ENCODE results near the gene GARRE1. TPM values are rescaled to one million over a fixed set of nuclear protein-coding genes. Genes with fewer than 3 reads are reported as not detected.

Gene GARRE1
- total RNA-seq, 1 experiment from 2014 or later = 16.9 TPM

- Histone ChIP-seq H3K27ac (ENCODE audit: low read depth, low read length) (no peak overlapping the region), H3K9me3 (ENCODE audit: control insufficient read depth in 1 of 2, insufficient read depth in 1 of 2, low read depth in 1 of 2, low read length in 2 of 2) (no peaks in the 10 kb centered on the region), H3K4me3 (replicated peaks in 1 of 2; ENCODE audit: low read depth in 1 of 2, low read length in 2 of 2) (no peak overlapping the region), H3K9me2 (ENCODE audit: insufficient read depth) (no peaks in the 10 kb centered on the region), H2AFZ (ENCODE audit: low read depth, low read length, poor library complexity, severe bottlenecking) (no peak overlapping the region), H3K79me2 (ENCODE audit: insufficient read depth, low read length) (0 out of 2 replicates have a peak, but pooled peaks cover 3% of the 10 kb centered on the region), H3K4me1 (ENCODE audit: control insufficient read depth in 1 of 2, insufficient read depth in 2 of 2, low read length in 2 of 2) (no peaks in the 10 kb centered on the region; a peak in 1 of 4 replicates), H3K36me3 (ENCODE audit: control insufficient read depth in 1 of 2, insufficient read depth in 2 of 2, low read length in 2 of 2) (no peaks in the 10 kb centered on the region), H3K27me3 (ENCODE audit: insufficient read depth, low read length) (no peaks in the 10 kb centered on the region), H3K9ac (ENCODE audit: low read length) (no peak overlapping the region), H4K20me1 (ENCODE audit: insufficient read depth) (no peaks in the 10 kb centered on the region), H3K4me2 (ENCODE audit: low read length) (no peak overlapping the region)
- intact Hi-C loops (cut with micrococcal nuclease) = no loop called here
- DNase-seq (ENCODE audit: low read depth, low spot score) = no peak
- ChIA-PET CTCF (no interaction called here), RAD21 (ENCODE audit: low non-redundant PET in 1 of 2, low total read pairs in 2 of 2, uncharacterized antibody in 2 of 2, unreplicated experiment in 2 of 2) (no interaction called here), POLR2A (no interaction called here)
- no peak for ATAC-seq
- no TSS peak for BruUV-seq (replicated peaks)
- no peak for TF ChIP-seq RAD21 (IDR thresholded peaks at IDR 0.05; ENCODE audit: low read depth)
- TF ChIP-seq EGR1 (IDR thresholded peaks at IDR 0.05; ENCODE audit: low read depth) = no peak
- TF ChIP-seq SP1 (IDR thresholded peaks at IDR 0.05; ENCODE audit: low read depth) = no peak
Measured at GRCh38 chr19:34295103-34295502, 40.7 kb downstream of the GARRE1 start.

- ChIA-PET POLR2A (no interaction called here), CTCF (no interaction called here), RAD21 (ENCODE audit: low non-redundant PET in 1 of 2, low total read pairs in 2 of 2, uncharacterized antibody in 2 of 2, unreplicated experiment in 2 of 2) (no interaction called here)
- Histone ChIP-seq H3K27me3 (ENCODE audit: insufficient read depth, low read length) (no peaks in the 10 kb centered on the region), H2AFZ (ENCODE audit: low read depth, low read length, poor library complexity, severe bottlenecking) (no peak overlapping the region), H3K36me3 (ENCODE audit: control insufficient read depth in 1 of 2, insufficient read depth in 2 of 2, low read length in 2 of 2) (no peaks in the 10 kb centered on the region), H3K9me3 (ENCODE audit: control insufficient read depth in 1 of 2, insufficient read depth in 1 of 2, low read depth in 1 of 2, low read length in 2 of 2) (no peaks in the 10 kb centered on the region), H3K4me1 (ENCODE audit: control insufficient read depth in 1 of 2, insufficient read depth in 2 of 2, low read length in 2 of 2) (no peaks in the 10 kb centered on the region; a peak in 1 of 4 replicates), H3K9me2 (ENCODE audit: insufficient read depth) (no peaks in the 10 kb centered on the region), H3K4me3 (replicated peaks in 1 of 2; ENCODE audit: low read depth in 1 of 2, low read length in 2 of 2) (no peak overlapping the region), H3K27ac (ENCODE audit: low read depth, low read length) (no peak overlapping the region), H3K79me2 (ENCODE audit: insufficient read depth, low read length) (0 out of 2 replicates have a peak, but pooled peaks cover 3% of the 10 kb centered on the region), H4K20me1 (ENCODE audit: insufficient read depth) (no peaks in the 10 kb centered on the region), H3K9ac (ENCODE audit: low read length) (no peak overlapping the region), H3K4me2 (ENCODE audit: low read length) (no peak overlapping the region)
- TF ChIP-seq POLR2A (IDR thresholded peaks at IDR 0.05; ENCODE audit: borderline replicate concordance, extremely low read depth, insufficient read depth, insufficient read length) = no peak
- no peak for TF ChIP-seq EGR1 (IDR thresholded peaks at IDR 0.05; ENCODE audit: low read depth)
- TF ChIP-seq SP1 (IDR thresholded peaks at IDR 0.05; ENCODE audit: low read depth) = no peak
- TF ChIP-seq ATF3 (IDR thresholded peaks at IDR 0.05) = no peak
- BruUV-seq (replicated peaks) = no TSS peak
- intact Hi-C loops (cut with micrococcal nuclease) = no loop called here
- ATAC-seq (no peak), DNase-seq (ENCODE audit: low read depth, low spot score) (no peak)
Measured at GRCh38 chr19:34298891-34299520, 44.7 kb downstream of the GARRE1 start.
